HepG2 (cell line): Measurements from ENCODE around the gene ZDHHC7. TPM values are rescaled to one million over a fixed set of nuclear protein-coding genes. Genes with fewer than 3 reads are reported as not detected.

ENCODE experiments used
- ATAC-seq: fragments of 200-7000 bp; cut with Tn5 transposase; 3 replicates; pipeline ENCODE4 v1.9.1; 2020; ENCODE audit warnings: mild to moderate bottlenecking, moderate library complexity
- BruUV-seq: library from RNA; stranded (reverse); fragments of 400-500 nt; replicated peaks from 2 replicates; lab custom pipeline; 2021; lab: Mats Ljungman, UMichigan
- CTCF ChIA-PET: fragments of 300-600 bp; formaldehyde crosslinking; extraction: SDS; loops from one replicate; lab custom pipeline; 2021; ENCODE audit warnings: low total read pairs, inconsistent platforms, low intra/inter-chr PET ratio; lab: Yijun Ruan, JAX
- POLR2A ChIA-PET: fragments of 350-600 bp; sonication (Branson Sonifier 250); formaldehyde crosslinking; loops from one replicate; lab custom pipeline; 2020; ENCODE audit warnings: antibody characterized with exemption, inconsistent platforms; lab: Yijun Ruan, JAX
- DNase-seq: peaks from one replicate; pipeline ENCODE4 v3.0.0-alpha.2; 2015; ENCODE audit warnings: low spot score
- FAIRE-seq: peaks from 3 replicates; lab custom pipeline; 2011; peaks lifted over from hg19 to GRCh38; lab: Jason Lieb, UNC
- H2AFZ ChIP-seq: one replicate; pipeline ENCODE4 v1.6.1; 2011; ENCODE audit warnings: low read length, inconsistent platforms
- H3K27ac ChIP-seq: fragments of 300-600 bp; 3 replicates; pipeline ENCODE4 v1.8.0; 2011; ENCODE audit warnings: mixed run types, mild to moderate bottlenecking, mixed read lengths, low read length, inconsistent platforms; ENCODE audit not compliant: insufficient read depth; ENCODE audit errors: extremely low read length
- H3K27me3 ChIP-seq, 2 experiments: fragments of 200-600 bp in 1 of 2; 2 replicates in 1 of 2; 3 replicates in 1 of 2; pipeline versions ENCODE4 v1.6.0 to v1.8.0; 2011; ENCODE audit warnings: low read length in 2 of 2, mild to moderate bottlenecking in 2 of 2, moderate library complexity in 2 of 2, inconsistent platforms in 1 of 2; ENCODE audit not compliant: insufficient read depth in 2 of 2, control insufficient read depth in 1 of 2
- H3K36me3 ChIP-seq, 2 experiments: fragments of 200-600 bp in 1 of 2; replicated peaks in 1 of 2; 2 replicates in 1 of 2; 3 replicates in 1 of 2; pipeline versions ENCODE4 v1.5.1 to v1.8.0; 2011; ENCODE audit warnings: low read length in 2 of 2, inconsistent platforms in 1 of 2; ENCODE audit not compliant: insufficient read depth in 2 of 2, control insufficient read depth in 1 of 2
- H3K4me1 ChIP-seq: 2 replicates; pipeline ENCODE4 v1.5.1; 2012; ENCODE audit warnings: low read length, inconsistent platforms; ENCODE audit not compliant: insufficient read depth
- H3K4me2 ChIP-seq: 2 replicates; pipeline ENCODE4 v1.6.0; 2011; ENCODE audit warnings: low read depth, low read length, inconsistent platforms
- H3K4me3 ChIP-seq, 3 experiments: fragments of 200-600 bp in 1 of 3; sonication (generic), shearing (Covaris generic) in 1 of 3; replicated peaks in 1 of 3; 2 replicates each; pipeline ENCODE4 v1.5.1; 2011 to 2016; ENCODE audit warnings: low read length in 3 of 3, inconsistent platforms in 2 of 3, low read depth in 2 of 3, mild to moderate bottlenecking in 2 of 3, control low read depth in 1 of 3, mixed read lengths in 1 of 3; ENCODE audit not compliant: insufficient read depth in 1 of 3
- H3K79me2 ChIP-seq: one replicate; pipeline ENCODE4 v1.6.1; 2011; ENCODE audit warnings: low read length, inconsistent platforms; ENCODE audit not compliant: insufficient read depth
- H3K9ac ChIP-seq: 2 replicates; pipeline ENCODE4 v1.6.0; 2011; ENCODE audit warnings: mild to moderate bottlenecking, low read depth, low read length, inconsistent platforms; ENCODE audit not compliant: insufficient read depth
- H3K9me3 ChIP-seq: 2 replicates; pipeline ENCODE4 v1.5.1; 2012; ENCODE audit warnings: mild to moderate bottlenecking, low read length
- H4K20me1 ChIP-seq: 2 replicates; pipeline ENCODE4 v1.6.0; 2011; ENCODE audit warnings: inconsistent platforms, mild to moderate bottlenecking, low read length, moderate library complexity; ENCODE audit not compliant: insufficient read depth
- ARID5B ChIP-seq: IDR thresholded peaks from 2 replicates; pipeline ENCODE4 v1.4.0; 2020; ENCODE audit warnings: mild to moderate bottlenecking, missing genetic modification reagents
- MBNL3 ChIP-seq: fragments of 250-450 bp; sonication (Bioruptor Pico); conservative IDR thresholded peaks from 2 replicates; pipeline ENCODE4 v1.8.0; 2022; ENCODE audit warnings: mild to moderate bottlenecking, inconsistent platforms
- MIER3 ChIP-seq: IDR thresholded peaks from 2 replicates; pipeline ENCODE4 v1.6.1; 2016; ENCODE audit warnings: missing compliant biosample characterization, borderline replicate concordance
- NONO ChIP-seq, 2 experiments: fragments of 450-650 bp in 1 of 2; sonication (generic) in 1 of 2; formaldehyde crosslinking in 1 of 2; IDR thresholded peaks in 1 of 2; conservative IDR thresholded peaks in 1 of 2; 2 replicates each; pipeline versions ENCODE4 v1.6.1 to v1.8.0; 2017 to 2022; ENCODE audit warnings: mild to moderate bottlenecking in 1 of 2, missing genetic modification reagents in 1 of 2, moderate library complexity in 1 of 2
- PLRG1 ChIP-seq: fragments of 450-650 bp; conservative IDR thresholded peaks from 2 replicates; pipeline ENCODE4 v1.6.1; 2016
- TFDP2 ChIP-seq: sonication (generic); formaldehyde crosslinking; IDR thresholded peaks from 2 replicates; pipeline ENCODE4 v1.4.0; 2020; ENCODE audit warnings: missing genetic modification reagents
- ZNF276 ChIP-seq: sonication (generic); formaldehyde crosslinking; IDR thresholded peaks from 2 replicates; pipeline ENCODE4 v1.4.0; 2020; ENCODE audit warnings: mild to moderate bottlenecking, low read depth, missing genetic modification reagents
- ZNF354B ChIP-seq: sonication (generic); formaldehyde crosslinking; IDR thresholded peaks from 2 replicates; pipeline ENCODE4 v1.8.0; 2022; ENCODE audit warnings: mild to moderate bottlenecking, missing genetic modification reagents
- ZNF691 ChIP-seq: sonication (generic); formaldehyde crosslinking; IDR thresholded peaks from 2 replicates; pipeline ENCODE4 v1.4.0; 2020; ENCODE audit warnings: missing genetic modification reagents, low read depth, mild to moderate bottlenecking, borderline replicate concordance
- ZNF770 ChIP-seq: sonication (generic); formaldehyde crosslinking; IDR thresholded peaks from 2 replicates; pipeline ENCODE4 v1.5.0; 2020; ENCODE audit warnings: mild to moderate bottlenecking, missing genetic modification reagents
- ZSCAN30 ChIP-seq: sonication (generic); formaldehyde crosslinking; IDR thresholded peaks from 2 replicates; pipeline ENCODE4 v1.5.0; 2020; ENCODE audit warnings: mild to moderate bottlenecking, missing genetic modification reagents
- WGBS: methylation state at CpG from one replicate; pipeline ENCODE4 v1.1.6; 2017; ENCODE audit warnings: low lambda C conversion rate; 5-methylcytosine and 5-hydroxymethylcytosine counted together
- in situ Hi-C: cut with HindIII; loops from 2 replicates; pipeline ENCODE4 v1.10.0; 2017; ENCODE audit warnings: low pct_unique_long_range_greater_than_20kb; ENCODE audit not compliant: extremely low pct_ligation_motif_present
- intact Hi-C: fragments of 100-400 bp; cut with micrococcal nuclease; formaldehyde crosslinking; loops from one replicate; pipeline ENCODE4 v1.10.0; 2022; ENCODE audit not compliant: unreplicated experiment
- polyA plus RNA-seq, 8 experiments: library from polyadenylated mRNA; depleted of rRNA in 3 of 8; stranded (reverse) in 7 of 8; unstranded in 1 of 8; fragments of >200 nt; fragmentation: Illumina TruSeq in 4 of 8; extraction: Trizol in 4 of 8; gene quantifications; 2 replicates each; pipeline versions ENCODE4 v1.2.1 to v1.2.3, GENCODE V29; 2011 to 2016; ENCODE audit warnings: low read depth in 4 of 8, missing spikeins in 1 of 8, mixed read lengths in 1 of 8; ENCODE audit not compliant: insufficient read depth in 1 of 8
- total RNA-seq, 5 experiments: library from RNA; depleted of rRNA; stranded (reverse); fragments of >200 nt; fragmentation: Illumina TruSeq; extraction: Trizol; gene quantifications; 2 replicates each; pipeline ENCODE4 v1.2.3, GENCODE V29; 2016; ENCODE audit warnings: low read depth in 1 of 5

ZDHHC7 gene
- total and polyA plus RNA-seq, 2 of the 13 experiments (the other 11 are each of a cell fraction or from before 2014, with no cell fraction given) = 46.8 to 67.6 TPM

GRCh38 chr16:85002099-85002541 is 9.2 kb downstream of the ZDHHC7 start (continued):
- TF ChIP-seq TFDP2 (CRISPR knock-in tag) = no peak
- TF ChIP-seq ZNF354B (CRISPR knock-in tag) = no peak
- peak; percentile 15; the same call in 1 of the 2 replicates for TF ChIP-seq ARID5B (CRISPR knock-in tag)
- no peak for TF ChIP-seq NONO (IDR thresholded peaks at IDR 0.05)
- no peak for TF ChIP-seq NONO (CRISPR knock-in tag; conservative IDR thresholded peaks at IDR 0.05)
- TF ChIP-seq MIER3 = no peak

- FAIRE-seq (no peak), ATAC-seq (no peak), DNase-seq (no peak)
- ChIA-PET POLR2A (interaction anchor here (0.6 to 4.9 kb wide), 5 partner anchors 12 to 27 kb away, joined by 3 to 42 read pairs (median 6); partner anchors contain the start of genes KIAA0513 and ZDHHC7), CTCF (no interaction called here)
- 88% methylated on average over 11 of the region's 11 CpGs for WGBS
- H3K27ac ChIP-seq = peak overlapping the region; percentile 81
- peaks cover 78% of the 10 kb centered on the region for H3K79me2 ChIP-seq
- in situ Hi-C loops = no loop called here
- peaks cover 93% of the 10 kb centered on the region for H3K4me1 ChIP-seq
- intact Hi-C loops = no loop called here
- peaks cover 10% of the 10 kb centered on the region; the same call in 1 of the 2 replicates for H4K20me1 ChIP-seq
- H2AFZ ChIP-seq = no peak overlapping the region
- peak overlapping the region; percentile 61 for H3K9ac ChIP-seq
- TSS peak; percentile 29 for BruUV-seq
- no peaks in the 10 kb centered on the region for H3K27me3 ChIP-seq
- H3K4me2 ChIP-seq = peak overlapping the region; percentile 73
- peaks cover 4 to 17% of the 10 kb centered on the region in 2 experiments; a peak in 4 of 5 replicates for H3K36me3 ChIP-seq
- no peaks in the 10 kb centered on the region for H3K9me3 ChIP-seq
- peak overlapping the region in 2 of 3 experiments; percentile 24 to 59; a peak in 3 of 6 replicates for H3K4me3 ChIP-seq
- TF ChIP-seq PLRG1 (no peak), ZSCAN30 (CRISPR knock-in tag) (no peak), ZNF276 (CRISPR knock-in tag) (no peak), MBNL3 (CRISPR knock-in tag) (no peak), ZNF770 (CRISPR knock-in tag) (peak; percentile 94), ZNF691 (CRISPR knock-in tag) (no peak)
Observed at GRCh38 chr16:84999857-85000480, 11.4 kb downstream of the ZDHHC7 start.
